MM.1S (cell line): ENCODE measurements around the gene PRCD.

Experiments
- DNase-seq: peaks from one replicate; pipeline ENCODE4 v3.0.0-alpha.2; 2015
- H2AFZ ChIP-seq: fragments of 300-600 bp; sonication (generic); 2 replicates; pipeline ENCODE4 v1.6.0; 2016; ENCODE audit warnings: antibody characterized with exemption, low read length
- H3F3A ChIP-seq: fragments of 300-600 bp; sonication (generic); 2 replicates; pipeline ENCODE4 v1.6.1; 2016; ENCODE audit warnings: mild to moderate bottlenecking, antibody characterized with exemption, low read length, moderate library complexity, mixed read lengths; ENCODE audit not compliant: insufficient read depth
- H3K27ac ChIP-seq: fragments of 300-600 bp; sonication (generic); 2 replicates; pipeline ENCODE4 v1.5.1; 2016; ENCODE audit warnings: mild to moderate bottlenecking, low read length
- H3K27me3 ChIP-seq: fragments of 300-600 bp; sonication (generic); replicated peaks from 2 replicates; pipeline ENCODE4 v1.6.0; 2016; ENCODE audit warnings: low read length; ENCODE audit not compliant: insufficient read depth
- H3K36me3 ChIP-seq: fragments of 300-600 bp; sonication (generic); replicated peaks from 2 replicates; pipeline ENCODE4 v1.6.1; 2016; ENCODE audit warnings: mild to moderate bottlenecking, low read length, mixed read lengths; ENCODE audit not compliant: insufficient read depth
- H3K4me1 ChIP-seq: fragments of 300-600 bp; sonication (generic); 2 replicates; pipeline ENCODE4 v1.6.1; 2016; ENCODE audit warnings: low read length, mixed read lengths
- H3K4me2 ChIP-seq: fragments of 300-600 bp; sonication (generic); 2 replicates; pipeline ENCODE4 v1.6.0; 2016; ENCODE audit warnings: low read depth, low read length
- H3K4me3 ChIP-seq: fragments of 300-600 bp; sonication (generic); 2 replicates; pipeline ENCODE4 v1.5.1; 2016; ENCODE audit warnings: low read length, mixed read lengths
- H3K79me2 ChIP-seq: fragments of 300-600 bp; sonication (generic); 2 replicates; pipeline ENCODE4 v1.6.1; 2016; ENCODE audit warnings: mixed run types, low read length, mixed read lengths
- H3K9ac ChIP-seq: fragments of 300-600 bp; sonication (generic); 2 replicates; pipeline ENCODE4 v1.6.1; 2016; ENCODE audit warnings: low read length, mixed read lengths
- H3K9me2 ChIP-seq: fragments of 300-600 bp; sonication (generic); replicated peaks from 2 replicates; pipeline ENCODE4 v1.6.1; 2016; ENCODE audit warnings: mild to moderate bottlenecking, low read length, mixed read lengths; ENCODE audit not compliant: insufficient read depth
- H3K9me3 ChIP-seq: fragments of 300-600 bp; sonication (generic); replicated peaks from 2 replicates; pipeline ENCODE4 v1.6.1; 2016; ENCODE audit warnings: mild to moderate bottlenecking, low read length, mixed read lengths; ENCODE audit not compliant: insufficient read depth
- H4K20me1 ChIP-seq: fragments of 300-600 bp; sonication (generic); 2 replicates; pipeline ENCODE4 v1.6.1; 2016; ENCODE audit warnings: mild to moderate bottlenecking, low read length, moderate library complexity, mixed read lengths; ENCODE audit not compliant: insufficient read depth
- CTCF ChIP-seq: fragments of 300-600 bp; sonication (generic); IDR thresholded peaks from 2 replicates; pipeline ENCODE4 v1.5.1; 2016; ENCODE audit warnings: antibody characterized with exemption, low read length, mixed read lengths
- EZH2 ChIP-seq: fragments of 300-600 bp; sonication (generic); optimal IDR thresholded peaks from 2 replicates; pipeline ENCODE3; 2017; ENCODE audit warnings: low read depth, mild to moderate bottlenecking, antibody characterized with exemption, low read length, mixed read lengths
- EZH2phosphoT487 ChIP-seq: fragments of 300-600 bp; sonication (generic); IDR thresholded peaks from 2 replicates; pipeline ENCODE4 v1.6.1; 2018; ENCODE audit warnings: antibody characterized with exemption, low read length

Gene PRCD

GRCh38 chr17:76539631-76540271 is at the start of gene PRCD:
Gene PRCD (plus strand): TSS chr17:76540044. CDS start chr17:76540142, 98 bp downstream.
- Histone ChIP-seq H3K79me2 (no peaks in the 10 kb centered on the region), H3K27me3 (peaks cover 83% of the 10 kb centered on the region), H3K9ac (no peak within 1 kb of the TSS), H2AFZ (peak within 1 kb of the TSS; percentile 50), H3K9me3 (no peaks in the 10 kb centered on the region), H3K4me1 (no peaks in the 10 kb centered on the region), H3K4me3 (peak within 1 kb of the TSS; percentile 34), H4K20me1 (no peaks in the 10 kb centered on the region), H3K4me2 (peak within 1 kb of the TSS; percentile 43), H3K9me2 (no peaks in the 10 kb centered on the region), H3K36me3 (no peaks in the 10 kb centered on the region), H3K27ac (no peak within 1 kb of the TSS), H3F3A (no peaks in the 10 kb centered on the region)
- no peak for DNase-seq
- TF ChIP-seq EZH2phosphoT487, result no peak

GRCh38 chr17:76490112-76490710 is 49.6 kb upstream of the PRCD start:
- Histone ChIP-seq H3K79me2 (peaks cover 19% of the 10 kb centered on the region), H3K4me1 (peaks cover 43% of the 10 kb centered on the region), H3F3A (peaks cover 30% of the 10 kb centered on the region), H3K4me3 (no peak overlapping the region), H2AFZ (no peak overlapping the region), H3K27ac (no peak overlapping the region), H3K9me2 (no peaks in the 10 kb centered on the region), H3K9me3 (no peaks in the 10 kb centered on the region), H4K20me1 (no peaks in the 10 kb centered on the region), H3K27me3 (no peaks in the 10 kb centered on the region), H3K9ac (no peak overlapping the region), H3K36me3 (no peaks in the 10 kb centered on the region), H3K4me2 (no peak overlapping the region)
- no peak for DNase-seq
- TF ChIP-seq EZH2 (no peak), CTCF (no peak), EZH2phosphoT487 (no peak)

- no peaks in the 10 kb centered on the region for H3K36me3 ChIP-seq
- no peak overlapping the region for H3K4me2 ChIP-seq
- peaks cover 32% of the 10 kb centered on the region for H3K79me2 ChIP-seq
- DNase-seq, result no peak
- H3K4me3 ChIP-seq, result no peak overlapping the region
- H2AFZ ChIP-seq, result no peak overlapping the region
- TF ChIP-seq CTCF, result no peak
- TF ChIP-seq EZH2phosphoT487, result no peak
- TF ChIP-seq EZH2, result no peak
- H4K20me1 ChIP-seq, result no peaks in the 10 kb centered on the region
- no peaks in the 10 kb centered on the region for H3K27me3 ChIP-seq
- H3K9ac ChIP-seq, result no peak overlapping the region
- no peaks in the 10 kb centered on the region for H3K9me2 ChIP-seq
- H3K9me3 ChIP-seq, result no peaks in the 10 kb centered on the region
- peaks cover 41% of the 10 kb centered on the region for H3K4me1 ChIP-seq
- peaks cover 27% of the 10 kb centered on the region for H3F3A ChIP-seq
- peak overlapping the region; percentile 83; the same call in 1 of the 2 replicates for H3K27ac ChIP-seq
These were observed 48.3 kb upstream of the PRCD start for GRCh38 chr17:76491271-76492122.
